SK-N-MC (cell line): ENCODE measurements around the gene CTNND2.

Experiments used
- FOXP2 ChIP-seq: optimal IDR thresholded peaks from 2 replicates; pipeline ENCODE3; 2011; ENCODE audit warnings: mild to moderate bottlenecking, moderate library complexity; ENCODE audit not compliant: insufficient read depth; ENCODE audit errors: extremely low read length, control extremely low read depth
- POLR2AphosphoS5 ChIP-seq: IDR thresholded peaks from 2 replicates; pipeline ENCODE4 v1.6.1; 2012; ENCODE audit warnings: mild to moderate bottlenecking, low read depth, low read length, borderline replicate concordance

- TF ChIP-seq POLR2AphosphoS5 (no peak), FOXP2 (no peak)
Measured at GRCh38 chr5:11928909-11929308, 24.7 kb upstream of the CTNND2 start.
